GM18870 (cell line): ENCODE measurements around the gene FOXRED1.
A peak's percentile ranks its signal among the peaks of the same experiment; 100 is the strongest.
"Not testable (repeated sequence)": the region's sequence is repeated elsewhere in the genome, so short reads cannot be mapped to it uniquely, and the experiment has no call there.

Source experiments
- ATAC-seq: cut with Tn5 transposase; IDR thresholded peaks from one replicate; pipeline ENCODE4 v1.9.1; 2021; ENCODE audit warnings: moderate library complexity; ENCODE audit not compliant: unreplicated experiment

FOXRED1 gene

DNA sequence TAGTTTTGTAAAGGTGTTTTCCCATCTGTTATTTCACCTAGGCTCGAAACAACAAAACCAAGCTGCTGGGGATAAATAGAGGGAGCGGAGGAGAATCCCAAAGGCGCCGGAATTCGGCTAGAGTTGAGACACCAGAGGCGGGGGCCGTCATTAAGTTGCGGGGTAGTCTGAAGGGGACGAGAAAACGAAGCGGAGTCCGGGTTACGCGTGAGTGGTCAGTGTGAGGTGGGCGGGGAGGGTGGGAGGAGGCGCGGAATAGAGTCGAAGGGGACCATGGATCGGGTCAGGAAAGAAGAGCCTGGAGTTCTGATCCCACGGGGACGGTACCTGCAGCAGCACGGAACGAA is 620 bp upstream of the FOXRED1 start:
- ATAC-seq = peak; percentile 6

DNA sequence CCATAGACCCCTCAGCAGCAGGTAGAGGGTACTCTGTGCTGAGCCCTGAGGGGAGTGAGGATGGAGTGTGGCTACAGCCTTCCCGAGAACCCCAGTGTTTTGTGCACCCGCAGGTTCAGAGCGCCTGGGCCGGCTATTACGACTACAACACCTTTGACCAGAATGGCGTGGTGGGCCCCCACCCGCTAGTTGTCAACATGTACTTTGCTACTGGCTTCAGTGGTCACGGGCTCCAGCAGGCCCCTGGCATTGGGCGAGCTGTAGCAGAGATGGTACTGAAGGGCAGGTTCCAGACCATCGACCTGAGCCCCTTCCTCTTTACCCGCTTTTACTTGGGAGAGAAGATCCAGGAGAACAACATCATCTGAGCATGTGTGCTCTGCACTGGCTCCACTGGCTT is 8.4 kb downstream of the FOXRED1 start:
- no peak for ATAC-seq

DNA sequence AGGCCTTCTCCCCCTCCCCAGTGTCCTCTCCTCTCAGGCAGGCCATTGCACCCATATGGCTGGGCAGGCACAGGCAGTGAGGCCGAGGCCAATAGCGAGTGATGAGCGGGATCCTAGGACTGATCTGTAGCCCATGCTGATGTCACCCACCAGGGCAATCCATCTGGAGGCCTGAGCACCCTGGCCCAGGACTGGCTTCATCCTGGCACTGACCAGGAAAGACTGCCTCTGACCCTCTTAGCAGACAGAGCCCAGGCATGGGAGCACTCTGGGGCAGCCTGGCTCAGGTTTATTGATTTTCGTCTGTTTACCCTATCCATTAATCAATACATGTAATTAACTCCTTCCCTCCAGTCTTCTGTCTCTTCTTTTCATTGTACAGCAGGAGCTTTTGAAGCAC is 8.8 kb downstream of the FOXRED1 start:
- ATAC-seq = no peak

DNA sequence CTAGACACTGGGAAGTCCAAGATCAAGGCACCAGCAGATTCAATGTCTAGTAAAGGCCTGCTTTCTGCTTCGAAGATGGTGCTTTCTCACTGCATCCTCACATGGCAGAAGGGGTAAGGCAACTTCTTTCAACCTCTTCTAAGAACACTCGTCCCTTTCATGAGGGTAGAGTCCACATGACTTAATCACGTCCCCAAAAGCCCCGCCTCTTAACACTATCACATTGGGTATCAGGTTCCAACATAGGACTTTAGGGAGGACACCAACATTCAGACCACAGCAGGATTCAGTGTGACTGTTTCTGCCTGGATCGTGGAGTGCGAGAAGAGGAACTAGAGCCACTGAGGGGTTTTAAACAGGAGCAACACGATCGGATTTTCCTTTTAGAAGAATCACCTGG is 10.2 kb downstream of the FOXRED1 start:
- ATAC-seq = no peak

DNA sequence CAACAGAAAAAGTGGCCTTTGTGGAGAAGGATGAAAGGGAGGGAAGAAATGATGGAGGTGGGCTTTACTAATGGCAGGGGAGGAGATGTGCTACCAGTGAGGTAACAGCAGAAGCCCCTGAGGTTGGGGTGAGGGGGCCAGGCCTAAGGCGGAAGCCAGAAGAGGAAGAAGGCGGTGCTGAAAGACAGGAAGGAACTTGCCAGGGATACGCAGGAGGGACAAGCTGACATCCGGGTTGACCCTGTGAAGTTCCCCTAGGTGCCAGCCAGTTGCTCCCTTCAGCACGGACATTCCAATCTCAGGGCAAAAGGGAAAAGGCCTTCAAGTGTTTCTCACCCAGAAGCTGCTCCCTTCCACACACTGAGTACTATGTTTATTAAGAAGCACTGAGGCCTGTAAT is 11.6 kb downstream of the FOXRED1 start:
- ATAC-seq = no peak

DNA sequence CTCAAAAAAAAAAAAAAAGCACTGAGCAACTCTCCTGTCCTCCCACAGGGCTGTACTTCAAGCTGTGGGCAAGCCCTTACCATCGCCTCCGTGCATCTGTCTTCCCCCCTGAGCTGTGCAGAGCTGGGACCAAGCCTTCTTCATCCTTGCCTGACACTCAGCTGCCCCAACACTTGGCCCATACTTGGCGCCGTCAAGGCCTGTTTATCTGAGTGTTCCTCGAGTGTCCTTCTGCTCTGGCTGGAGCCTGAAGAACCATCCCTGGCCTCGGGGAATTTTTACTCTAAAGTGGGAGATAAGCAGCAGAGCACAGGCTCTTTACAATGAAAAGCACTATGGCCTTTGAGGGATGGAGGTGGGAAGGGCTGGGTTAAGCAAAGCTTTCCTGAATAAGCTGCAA is 12.3 kb downstream of the FOXRED1 start:
- no peak for ATAC-seq

DNA sequence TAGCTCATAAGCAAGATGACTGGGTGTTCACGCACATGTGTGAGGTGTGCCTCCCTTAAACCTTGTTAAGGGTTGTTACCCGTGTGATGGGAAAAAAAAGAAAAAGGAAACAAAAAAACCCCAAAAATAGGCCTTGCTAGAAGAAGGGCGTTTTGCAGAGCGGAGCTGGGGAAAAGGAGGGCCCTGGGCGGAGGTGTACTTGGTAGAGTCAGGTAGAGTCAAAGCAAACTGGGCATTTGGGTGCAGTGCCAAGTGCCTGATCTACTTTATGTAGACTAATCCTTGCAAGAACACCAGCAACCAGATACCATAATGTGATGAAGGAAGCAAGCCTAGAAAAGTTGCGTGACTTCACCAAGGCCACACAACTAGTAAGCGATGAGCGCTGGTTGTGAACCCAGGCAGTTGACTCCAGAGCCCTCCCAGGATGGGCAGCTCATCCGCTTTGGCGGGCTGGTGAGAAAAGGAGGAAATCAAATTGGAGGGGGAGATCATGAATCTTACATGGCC is 12.8 kb downstream of the FOXRED1 start:
- no peak for ATAC-seq

DNA sequence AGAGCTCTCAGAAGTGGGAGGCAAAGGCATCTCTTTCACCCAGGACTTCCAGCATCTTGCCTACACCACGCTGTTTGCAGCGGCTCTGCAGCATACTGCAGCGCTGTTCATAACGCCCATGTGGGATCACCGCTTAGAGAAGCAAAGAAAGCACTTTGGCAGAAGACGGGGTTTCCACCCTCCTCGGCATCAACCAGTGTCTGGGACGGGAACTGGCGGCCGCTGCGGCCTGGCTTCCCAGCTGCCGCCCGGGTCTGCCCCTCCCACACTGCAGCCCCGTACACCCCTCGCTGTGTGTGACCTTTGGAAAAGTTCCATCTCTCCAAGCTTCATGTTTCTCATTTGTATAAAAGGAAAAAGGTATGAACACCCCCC is 13.4 kb downstream of the FOXRED1 start:
- no peak for ATAC-seq

DNA sequence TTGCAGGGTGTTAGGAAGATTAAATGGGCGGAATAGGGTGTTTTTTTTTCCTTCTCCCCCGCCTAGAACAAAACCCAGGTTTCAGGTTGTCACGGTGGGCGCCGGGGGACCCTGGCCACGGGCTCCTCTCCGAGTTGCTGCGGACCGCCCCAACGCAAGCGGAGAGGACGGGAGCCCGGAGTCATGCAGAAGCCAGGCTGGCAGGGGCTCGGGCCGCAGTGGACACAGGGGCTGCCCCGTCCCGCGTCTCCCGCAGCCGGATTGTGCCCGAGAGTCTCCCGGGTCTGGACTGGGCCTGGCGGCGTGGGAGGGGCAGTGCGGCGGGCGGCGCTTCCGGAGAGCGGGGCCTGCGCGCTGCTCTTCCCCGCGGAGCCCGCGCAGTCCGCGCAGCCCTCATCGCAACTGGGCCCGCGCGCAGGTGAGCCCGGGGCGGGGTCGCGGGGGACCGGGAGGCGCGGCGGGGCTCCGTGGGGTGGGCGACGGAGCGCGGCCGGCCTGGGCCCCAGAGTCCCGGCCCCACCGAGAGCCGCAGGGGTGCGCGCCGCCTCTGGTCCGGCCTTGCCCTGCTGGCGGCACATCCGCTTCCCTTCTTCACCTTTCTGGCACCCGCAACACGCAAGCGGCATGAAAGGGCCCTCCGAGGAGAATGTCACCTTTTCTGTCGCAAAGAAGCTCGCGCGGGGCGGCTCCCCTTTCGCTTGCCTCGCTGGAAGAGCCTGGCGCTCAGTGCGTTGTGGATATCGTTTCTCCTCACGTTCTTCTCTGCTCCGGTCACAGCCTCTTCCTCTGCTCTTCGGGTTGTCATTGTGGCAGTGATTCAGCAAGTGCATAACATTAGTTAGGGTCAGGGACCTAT is 14.0 kb downstream of the FOXRED1 start, which contains the start of gene TIRAP:
TSS of gene TIRAP (plus strand) at position 358 of the 856 bp plus-strand sequence. CDS start 7,802 bp downstream, outside the sequence.
- ATAC-seq = peak; percentile 50

DNA sequence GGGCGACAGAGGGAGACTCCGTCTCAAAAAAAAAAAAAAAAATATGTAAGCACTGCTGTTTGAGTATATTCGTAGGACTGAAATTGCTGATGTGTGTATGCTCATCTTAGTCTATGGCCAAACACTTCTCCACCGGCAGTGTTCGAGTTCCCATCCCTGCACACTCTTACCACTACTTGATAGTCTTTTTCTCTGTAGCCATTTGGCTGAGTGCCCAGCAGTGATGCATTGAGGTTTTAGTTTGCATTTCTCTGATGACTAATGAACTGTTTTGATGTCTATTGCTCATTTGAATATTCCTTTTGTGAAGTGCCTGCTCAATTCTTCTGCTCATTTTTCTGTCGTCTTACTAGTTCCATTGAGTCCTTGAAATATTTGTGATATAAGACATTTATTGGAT is 15.9 kb downstream of the FOXRED1 start:
- peak; percentile 56 for ATAC-seq

DNA sequence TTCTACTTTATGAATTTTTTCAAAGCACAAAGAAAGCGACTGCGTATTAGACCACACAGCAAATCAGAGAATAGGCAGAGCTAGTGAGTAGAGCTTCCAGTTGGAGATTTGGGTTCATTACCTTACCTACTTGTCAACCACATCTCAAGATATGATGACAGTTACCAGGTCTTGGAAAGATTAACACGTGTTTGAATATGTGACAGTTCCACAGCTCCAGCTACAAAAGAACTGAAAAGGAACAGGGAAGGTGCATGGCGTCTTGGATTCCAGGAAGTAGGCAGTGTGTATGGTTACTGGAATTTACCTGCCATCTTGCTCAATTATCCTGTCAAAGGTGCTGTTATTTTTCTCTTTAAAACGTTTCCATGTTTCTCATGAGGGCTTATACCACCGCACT is 19.3 kb downstream of the FOXRED1 start:
- no peak for ATAC-seq

DNA sequence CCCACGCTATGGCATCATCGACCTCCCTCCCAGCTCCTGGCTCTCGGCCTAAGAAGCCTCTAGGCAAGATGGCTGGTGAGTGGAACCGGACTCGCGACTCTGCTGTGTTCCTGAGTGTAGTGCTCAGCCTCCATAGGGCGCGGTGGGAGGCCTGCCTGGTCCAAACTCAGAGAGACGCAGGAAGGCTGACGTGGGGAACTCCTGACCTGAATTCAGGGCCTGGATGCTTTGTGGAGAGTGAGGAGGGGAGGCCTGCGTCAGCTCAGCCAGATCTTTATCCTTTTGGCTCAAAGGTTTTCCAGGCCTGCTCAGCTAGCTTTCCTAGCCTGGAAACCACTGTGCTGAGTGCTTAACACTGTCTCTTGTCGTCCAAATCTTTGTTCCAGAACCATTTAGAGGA is 21.9 kb downstream of the FOXRED1 start:
- no peak for ATAC-seq

DNA sequence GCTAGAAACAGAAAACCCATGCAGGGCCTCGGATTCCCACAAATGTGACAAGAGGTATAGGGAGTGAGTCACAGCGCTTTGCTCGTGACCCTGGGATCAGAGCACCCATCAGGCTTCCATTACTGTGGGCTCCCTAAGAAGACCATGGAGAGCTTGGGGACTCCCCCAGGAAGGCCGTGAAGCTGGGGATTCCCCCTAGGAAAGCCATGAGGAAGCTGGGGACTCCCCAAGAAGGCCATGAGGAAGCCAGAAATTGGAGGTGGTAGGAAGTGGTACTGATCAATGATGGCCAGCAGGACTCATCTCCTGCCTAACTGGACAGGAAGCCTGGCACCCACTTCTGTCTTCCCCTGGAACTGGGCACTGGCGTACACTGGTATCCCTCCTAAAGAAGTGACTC is 24.8 kb downstream of the FOXRED1 start:
- no peak for ATAC-seq

DNA sequence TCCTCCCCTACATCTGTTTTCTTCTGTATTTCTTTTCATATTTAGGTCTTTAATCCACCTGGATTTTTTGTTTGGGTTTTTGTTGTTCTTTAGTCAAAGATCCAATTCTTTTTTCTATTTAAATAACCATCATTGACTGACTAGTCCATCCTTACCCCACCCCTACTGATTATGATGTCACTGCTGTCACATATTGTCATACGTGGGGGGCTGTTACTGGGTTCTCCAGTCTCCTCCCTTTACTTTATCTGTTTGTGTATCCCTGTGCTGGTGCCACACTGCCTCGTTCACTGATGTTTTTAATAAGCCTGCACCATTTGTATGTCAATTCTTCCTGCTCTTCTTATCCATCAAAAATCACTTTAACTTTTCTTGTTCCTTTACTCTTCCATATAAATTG is 28.1 kb downstream of the FOXRED1 start:
- ATAC-seq = no peak

DNA sequence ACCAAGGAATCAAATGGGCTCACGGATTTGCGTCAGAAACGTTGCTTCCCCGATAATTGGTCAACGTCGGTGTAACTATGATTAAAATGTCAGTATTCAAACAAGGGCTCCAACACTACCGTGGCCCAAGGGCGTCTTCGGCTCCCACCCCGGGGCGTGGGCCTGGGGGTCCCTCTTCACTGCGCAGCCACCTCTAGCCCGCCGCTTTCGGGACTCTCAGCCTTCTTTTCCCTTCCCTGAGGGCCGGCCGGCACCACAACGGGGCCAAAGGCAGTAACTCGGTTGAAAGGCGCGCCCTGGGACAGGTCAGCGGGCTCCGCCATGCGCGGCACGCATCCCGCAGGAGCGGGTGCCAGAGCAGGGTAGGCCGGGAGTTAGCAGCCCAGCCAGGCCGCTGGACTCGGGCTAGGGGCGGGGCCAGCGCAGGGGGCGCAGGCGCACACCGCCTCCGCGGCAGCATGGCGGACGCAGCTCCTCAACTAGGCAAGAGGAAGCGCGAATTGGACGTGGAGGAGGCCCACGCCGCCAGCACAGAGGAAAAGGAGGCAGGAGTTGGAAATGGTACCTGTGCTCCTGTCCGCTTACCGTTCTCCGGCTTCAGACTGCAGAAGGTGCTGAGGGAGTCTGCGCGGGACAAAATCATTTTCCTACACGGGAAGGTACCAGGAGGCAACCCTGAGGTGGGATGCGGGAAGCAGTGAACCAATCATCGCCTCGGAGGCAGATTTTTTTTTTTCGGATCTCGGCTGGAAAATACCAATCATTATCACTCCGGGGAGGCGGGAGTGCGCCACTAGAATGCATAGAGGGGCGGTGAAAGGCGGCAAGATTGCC is 34.9 kb downstream of the FOXRED1 start, which contains the start of gene DCPS:
TSS of gene DCPS (plus strand) at position 438 of the 834 bp plus-strand sequence. CDS start at position 459, 21 bp downstream.
- ATAC-seq = peak; percentile 64

DNA sequence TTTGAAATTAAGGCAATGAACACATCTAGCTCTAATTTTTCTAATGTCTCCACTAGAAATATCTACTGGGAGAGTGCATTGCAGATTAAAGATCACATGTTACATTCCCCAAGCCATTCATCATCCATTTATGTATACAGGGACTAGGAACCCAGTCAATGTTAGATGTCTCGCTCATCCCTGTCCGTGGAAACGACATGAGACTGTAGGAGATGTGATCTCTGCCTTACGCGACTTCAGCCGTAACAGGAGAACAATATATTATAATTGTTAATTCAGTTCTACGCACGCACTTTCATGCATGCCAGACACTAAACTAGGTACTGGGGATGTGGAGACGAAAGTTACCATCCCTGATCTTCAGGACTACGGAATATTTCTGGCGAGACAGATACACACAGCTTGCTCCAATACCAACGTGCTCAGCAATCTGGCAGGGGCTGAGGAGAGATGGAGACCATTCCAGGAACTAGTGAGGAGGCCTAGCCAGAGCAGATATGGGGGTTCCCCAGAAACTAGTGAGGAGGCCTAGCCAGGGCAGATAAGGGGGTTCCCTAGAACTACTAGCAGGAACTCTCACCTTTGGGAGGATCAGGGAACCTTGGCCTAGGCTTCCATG is 35.6 kb downstream of the FOXRED1 start:
- no peak for ATAC-seq

DNA sequence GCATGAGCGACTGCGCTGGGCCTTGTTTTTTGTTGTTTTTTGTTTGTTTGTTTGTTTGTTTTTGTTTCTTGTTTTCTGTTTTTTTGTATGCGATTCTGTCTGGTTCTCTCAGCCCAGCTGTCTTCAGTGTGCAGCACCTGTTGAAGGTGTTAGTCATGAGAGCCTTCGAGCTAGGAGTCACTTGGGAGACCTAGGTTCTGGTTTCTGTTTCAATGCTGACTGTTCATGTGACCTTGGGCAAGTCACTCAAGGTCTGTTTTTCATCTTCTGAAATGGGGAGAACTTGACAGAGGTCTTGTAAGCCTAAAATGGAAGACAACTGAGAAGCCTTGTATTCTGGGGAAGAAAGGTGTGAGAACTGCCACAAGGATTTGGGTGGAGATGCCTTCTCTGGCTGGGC is 36.7 kb downstream of the FOXRED1 start:
- peak; percentile 49 for ATAC-seq

DNA sequence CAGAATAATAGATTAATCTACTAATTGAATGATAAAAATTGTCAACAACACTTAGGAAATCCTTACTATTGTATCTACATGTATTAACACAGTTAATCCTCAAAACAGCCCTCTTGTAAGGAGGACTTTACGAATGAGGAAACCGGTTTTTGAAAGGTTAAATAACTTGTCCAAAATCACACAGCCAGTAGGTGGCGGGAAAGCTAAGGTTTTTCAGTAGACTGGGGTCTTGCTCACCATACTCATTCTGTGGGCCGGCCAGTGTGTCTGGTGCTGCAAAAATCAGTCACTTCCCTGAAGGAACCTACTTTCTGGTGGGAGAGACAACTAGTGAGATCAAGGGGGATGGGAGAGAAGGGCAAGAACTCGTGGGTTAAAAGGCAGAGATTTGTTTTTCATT is 38.8 kb downstream of the FOXRED1 start:
- no peak for ATAC-seq

DNA sequence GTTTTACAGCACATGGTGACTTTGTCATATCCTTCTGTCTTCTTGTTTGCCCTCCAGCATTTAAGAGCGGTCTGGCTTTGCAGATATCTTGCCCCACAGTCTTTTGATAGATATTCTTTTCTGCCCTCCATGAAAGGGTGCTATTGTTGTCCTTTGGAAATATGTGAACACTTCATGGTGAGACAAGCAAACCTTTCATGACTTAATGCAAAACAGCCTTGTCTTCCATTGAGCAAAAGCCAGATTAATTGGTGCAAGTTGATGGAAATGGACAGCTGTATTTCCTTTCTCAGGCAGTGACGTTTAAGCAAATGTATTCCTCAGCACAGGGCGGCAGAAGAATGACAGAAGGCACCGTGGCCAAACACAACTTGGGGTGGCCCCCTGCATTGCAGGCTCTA is 39.3 kb downstream of the FOXRED1 start:
- ATAC-seq = no peak

DNA sequence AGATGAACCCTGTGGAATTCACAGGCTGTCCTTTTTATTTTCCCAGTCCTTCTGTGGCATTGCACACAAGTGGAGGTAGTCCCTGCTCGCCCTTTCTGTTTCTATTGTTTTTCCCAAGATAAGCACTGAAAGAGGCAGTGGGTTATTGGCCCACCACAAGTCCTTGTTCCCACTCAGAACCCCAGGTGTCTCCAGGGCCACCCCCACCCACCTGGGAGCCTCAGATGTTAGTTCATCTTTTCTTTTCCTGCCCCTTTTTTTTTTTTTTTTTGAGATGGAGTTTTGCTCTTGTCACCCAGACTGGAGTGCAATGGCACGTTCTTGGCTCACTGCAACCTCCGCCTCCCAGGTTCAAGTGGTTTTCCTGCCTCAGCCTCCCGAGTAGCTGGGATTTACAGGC is 39.8 kb downstream of the FOXRED1 start:
- ATAC-seq = not testable (repeated sequence)
